Nucleus accumbens (tissue), 56 donors: ENCODE results near the gene TMEM132D.

Source experiments
- DNase-seq, 56 donors: peaks; one replicate each; lab custom pipeline; 2025; lab: John Stamatoyannopoulos, UW

TMEM132D gene

GRCh38 chr12:129483111-129483893 lies 420.5 kb downstream of the TMEM132D start:
- DNase-seq, result peak in 22 of 56 donors; percentile 4 to 57 (median 19)

GRCh38 chr12:129481921-129482320 lies 421.9 kb downstream of the TMEM132D start:
- no peak for DNase-seq

GRCh38 chr12:129470196-129470595 lies 433.6 kb downstream of the TMEM132D start:
- no peak for DNase-seq

GRCh38 chr12:129467726-129468125 lies 436.1 kb downstream of the TMEM132D start:
- no peak for DNase-seq

GRCh38 chr12:129467289-129467688 lies 436.5 kb downstream of the TMEM132D start:
- DNase-seq, result peak in 1 of 56 donors; percentile 44

GRCh38 chr12:129466499-129466898 lies 437.3 kb downstream of the TMEM132D start:
- no peak for DNase-seq

- no peak for DNase-seq
Measured at GRCh38 chr12:129459886-129460285, 443.9 kb downstream of the TMEM132D start.

GRCh38 chr12:129446696-129447095 lies 457.1 kb downstream of the TMEM132D start:
- no peak for DNase-seq

GRCh38 chr12:129440278-129440677 lies 463.5 kb downstream of the TMEM132D start:
- DNase-seq, result no peak

GRCh38 chr12:129434790-129435189 lies 469.0 kb downstream of the TMEM132D start:
- no peak for DNase-seq

- no peak for DNase-seq
Measured at GRCh38 chr12:129428240-129428936, 475.4 kb downstream of the TMEM132D start.

GRCh38 chr12:129423041-129423580 lies 480.7 kb downstream of the TMEM132D start:
- DNase-seq, result no peak

- no peak for DNase-seq
Measured at GRCh38 chr12:129413295-129413694, 490.5 kb downstream of the TMEM132D start.

GRCh38 chr12:129409281-129409680 lies 494.5 kb downstream of the TMEM132D start:
- no peak for DNase-seq

GRCh38 chr12:129404556-129404955 lies 499.3 kb downstream of the TMEM132D start:
- DNase-seq, result no peak

GRCh38 chr12:129401572-129401971 lies 502.3 kb downstream of the TMEM132D start:
- DNase-seq, result no peak

- DNase-seq, result no peak
Measured at GRCh38 chr12:129394177-129394825, 509.5 kb downstream of the TMEM132D start.

- DNase-seq, result no peak
Measured at GRCh38 chr12:129393357-129393937, 510.4 kb downstream of the TMEM132D start.

- no peak for DNase-seq
Measured at GRCh38 chr12:129385637-129385990, 518.2 kb downstream of the TMEM132D start.

- DNase-seq, result no peak
Measured at GRCh38 chr12:129383956-129384355, 519.9 kb downstream of the TMEM132D start.

GRCh38 chr12:129381715-129382114 lies 522.1 kb downstream of the TMEM132D start:
- no peak for DNase-seq
